ENCODE measurements around the gene FGF8. TPM values are rescaled to one million over a fixed set of nuclear protein-coding genes. Genes with fewer than 3 reads are reported as not detected.

Gene FGF8
- total and polyA plus RNA-seq, 2 of the 13 experiments (the other 11 are each of a cell fraction or from before 2014, with no cell fraction given), result not detected

- TF ChIP-seq ZNF710 (CRISPR knock-in tag; IDR thresholded peaks at IDR 0.05; ENCODE audit: borderline replicate concordance) (no peak), RXRB (CRISPR knock-in tag; IDR thresholded peaks at IDR 0.05; ENCODE audit: borderline replicate concordance) (no peak)
Measured at GRCh38 chr10:101771380-101771779, 4.5 kb downstream of the FGF8 start (continued).

- in situ Hi-C loops (cut with HindIII; ENCODE audit: extremely low pct_ligation_motif_present, low pct_unique_long_range_greater_than_20kb), result no loop called here
- no peak overlapping the region for H3K4me3 ChIP-seq (replicated peaks in 1 of 3; ENCODE audit: insufficient read depth in 1 of 3, low read depth in 2 of 3, low read length in 3 of 3)
- CTCF ChIA-PET (ENCODE audit: low intra/inter-chr PET ratio, low total read pairs), result no interaction called here
- no TSS peak for BruUV-seq (replicated peaks)
- FAIRE-seq (no peak), DNase-seq (ENCODE audit: low spot score) (no peak), ATAC-seq (no peak)
- intact Hi-C loops (cut with micrococcal nuclease; ENCODE audit: unreplicated experiment), result no loop called here
- POLR2A ChIA-PET, result no interaction called here
- peaks cover 24 to 85% of the 10 kb centered on the region in 2 experiments for H3K27me3 ChIP-seq (ENCODE audit: control insufficient read depth in 1 of 2, insufficient read depth in 2 of 2, low read length in 2 of 2)
- H2AFZ ChIP-seq (ENCODE audit: low read length), result no peak overlapping the region
- no peaks in the 10 kb centered on the region for H3K9me3 ChIP-seq (ENCODE audit: low read length)
- H3K4me2 ChIP-seq (ENCODE audit: low read depth, low read length), result no peak overlapping the region
- WGBS (ENCODE audit: low lambda C conversion rate), result 61% methylated on average over 17 of the region's 41 CpGs
- H3K27ac ChIP-seq (ENCODE audit: extremely low read length, insufficient read depth, low read length), result no peak overlapping the region
- H4K20me1 ChIP-seq (ENCODE audit: insufficient read depth, low read length), result no peaks in the 10 kb centered on the region
- H3K4me1 ChIP-seq (ENCODE audit: insufficient read depth, low read length), result no peaks in the 10 kb centered on the region
- H3K36me3 ChIP-seq (replicated peaks in 1 of 2; ENCODE audit: control insufficient read depth in 1 of 2, insufficient read depth in 2 of 2, low read length in 2 of 2), result no peaks in the 10 kb centered on the region
- no peak overlapping the region for H3K9ac ChIP-seq (ENCODE audit: insufficient read depth, low read depth, low read length)
- no peaks in the 10 kb centered on the region for H3K79me2 ChIP-seq (ENCODE audit: insufficient read depth, low read length)
- no peak for TF ChIP-seq ELK4 (CRISPR knock-in tag; IDR thresholded peaks at IDR 0.05; ENCODE audit: borderline replicate concordance)
- no peak for TF ChIP-seq CSRNP1 (CRISPR knock-in tag; IDR thresholded peaks at IDR 0.05)
- TF ChIP-seq ZNF407 (CRISPR knock-in tag; IDR thresholded peaks at IDR 0.05; ENCODE audit: not compliant biosample characterization), result no peak
- no peak for TF ChIP-seq KDM4B (CRISPR knock-in tag; IDR thresholded peaks at IDR 0.05)
Measured at GRCh38 chr10:101770331-101771215, 5.3 kb downstream of the FGF8 start.
